HFFc6 (cell line): ENCODE measurements around the gene PTPRD. TPM values are rescaled to one million over a fixed set of nuclear protein-coding genes. Genes with fewer than 3 reads are reported as not detected.

Experiments used
- DNase-seq: peaks from one replicate; pipeline ENCODE4 v3.0.0-alpha.2; 2018
- H3K27ac Mint-ChIP-seq: 2 replicates; pipeline ENCODE4 v1.8.0; 2020; ENCODE audit warnings: mild to moderate bottlenecking, mixed read lengths
- H3K27me3 Mint-ChIP-seq: 2 replicates; pipeline ENCODE4 v1.8.0; 2021; ENCODE audit warnings: mild to moderate bottlenecking, moderate library complexity, mixed read lengths; ENCODE audit not compliant: insufficient read depth
- H3K36me3 Mint-ChIP-seq: 2 replicates; pipeline ENCODE4 v1.8.0; 2021; ENCODE audit warnings: low read depth, mixed read lengths
- H3K4me1 Mint-ChIP-seq: 2 replicates; pipeline ENCODE4 v1.8.0; 2020; ENCODE audit warnings: low read depth, mixed read lengths
- H3K4me3 Mint-ChIP-seq: 2 replicates; pipeline ENCODE4 v1.8.0; 2020; ENCODE audit warnings: mild to moderate bottlenecking, moderate library complexity, mixed read lengths
- H3K9me3 Mint-ChIP-seq: 2 replicates; pipeline ENCODE4 v1.8.0; 2020; ENCODE audit warnings: mild to moderate bottlenecking, mixed read lengths
- CTCF ChIP-seq: fragments of 200-600 bp; sonication (generic); IDR thresholded peaks from 2 replicates; pipeline ENCODE4 v1.5.0; 2021; ENCODE audit warnings: antibody characterized with exemption, mild to moderate bottlenecking
- total RNA-seq, 6 experiments: library from RNA; stranded (reverse); fragmentation: NEBNext Ultra II Directional; extraction: Animal tissue kit (Norgen Biotek cat#: 25700); gene quantifications; 2 replicates in 1 of 6; 3 replicates in 5 of 6; pipeline ENCODE4 v1.2.3, GENCODE V29; 2021

PTPRD gene
- total RNA-seq, 6 experiments from 2014 or later: not detected

DNA sequence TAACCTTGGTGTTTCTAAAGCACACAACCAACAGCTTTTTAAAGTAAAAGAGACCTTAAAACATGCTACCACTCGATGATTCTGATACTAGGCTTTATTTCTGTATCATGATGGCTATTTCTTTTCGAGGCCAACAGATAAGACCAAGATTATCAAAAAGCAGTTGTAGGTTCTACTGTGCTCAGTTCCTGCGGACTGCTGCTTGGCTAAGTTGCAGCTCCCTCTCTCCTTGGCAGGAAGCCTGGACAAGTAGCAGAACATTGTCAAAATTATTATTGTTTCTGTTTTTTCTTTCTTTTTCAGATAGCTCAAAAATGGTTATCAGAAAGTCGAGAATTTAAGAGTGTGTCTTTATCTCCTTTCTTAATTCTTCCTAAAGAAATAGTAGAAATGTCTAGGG is 607.6 kb downstream of the PTPRD start:
- no peak overlapping the region for H3K27ac Mint-ChIP-seq
- no peaks in the 10 kb centered on the region for H3K9me3 Mint-ChIP-seq
- DNase-seq: no peak
- TF ChIP-seq CTCF: no peak
- H3K36me3 Mint-ChIP-seq: no peaks in the 10 kb centered on the region
- no peaks in the 10 kb centered on the region; the same call in 1 of the 2 replicates for H3K27me3 Mint-ChIP-seq
- H3K4me1 Mint-ChIP-seq: no peaks in the 10 kb centered on the region
- H3K4me3 Mint-ChIP-seq: no peak overlapping the region

GRCh38 chr9:10003047-10003446 is 609.8 kb downstream of the PTPRD start:
- H3K4me3 Mint-ChIP-seq: no peak overlapping the region
- DNase-seq: no peak
- no peaks in the 10 kb centered on the region for H3K27me3 Mint-ChIP-seq
- H3K4me1 Mint-ChIP-seq: no peaks in the 10 kb centered on the region
- no peaks in the 10 kb centered on the region for H3K36me3 Mint-ChIP-seq
- TF ChIP-seq CTCF: no peak
- H3K27ac Mint-ChIP-seq: no peak overlapping the region
- no peaks in the 10 kb centered on the region; the same call in 1 of the 2 replicates for H3K9me3 Mint-ChIP-seq

DNA sequence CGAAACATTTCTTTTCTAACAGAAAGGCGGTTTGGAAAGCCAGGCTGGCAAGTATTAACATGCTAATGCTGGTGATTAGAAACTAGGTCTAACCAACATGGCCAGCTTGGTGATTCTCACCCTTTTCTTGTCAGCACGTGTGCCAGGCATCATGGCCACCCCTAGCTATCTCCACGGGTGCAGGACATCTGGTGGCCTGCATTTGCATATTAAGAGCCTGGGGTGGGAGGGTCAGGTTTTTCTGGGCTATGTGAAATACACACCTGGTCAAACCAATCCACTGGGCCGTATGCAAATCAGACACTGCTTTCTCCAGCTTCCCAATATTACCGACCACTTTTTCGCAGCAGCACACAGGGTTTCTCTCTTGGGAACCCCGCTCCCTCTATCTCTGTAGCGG is 612.1 kb downstream of the PTPRD start:
- Mint-ChIP-seq H3K4me3 (no peak overlapping the region), H3K36me3 (no peaks in the 10 kb centered on the region), H3K9me3 (peaks cover 5% of the 10 kb centered on the region; the same call in 1 of the 2 replicates), H3K4me1 (no peaks in the 10 kb centered on the region), H3K27ac (no peak overlapping the region), H3K27me3 (no peaks in the 10 kb centered on the region)
- TF ChIP-seq CTCF: no peak
- DNase-seq: no peak

DNA sequence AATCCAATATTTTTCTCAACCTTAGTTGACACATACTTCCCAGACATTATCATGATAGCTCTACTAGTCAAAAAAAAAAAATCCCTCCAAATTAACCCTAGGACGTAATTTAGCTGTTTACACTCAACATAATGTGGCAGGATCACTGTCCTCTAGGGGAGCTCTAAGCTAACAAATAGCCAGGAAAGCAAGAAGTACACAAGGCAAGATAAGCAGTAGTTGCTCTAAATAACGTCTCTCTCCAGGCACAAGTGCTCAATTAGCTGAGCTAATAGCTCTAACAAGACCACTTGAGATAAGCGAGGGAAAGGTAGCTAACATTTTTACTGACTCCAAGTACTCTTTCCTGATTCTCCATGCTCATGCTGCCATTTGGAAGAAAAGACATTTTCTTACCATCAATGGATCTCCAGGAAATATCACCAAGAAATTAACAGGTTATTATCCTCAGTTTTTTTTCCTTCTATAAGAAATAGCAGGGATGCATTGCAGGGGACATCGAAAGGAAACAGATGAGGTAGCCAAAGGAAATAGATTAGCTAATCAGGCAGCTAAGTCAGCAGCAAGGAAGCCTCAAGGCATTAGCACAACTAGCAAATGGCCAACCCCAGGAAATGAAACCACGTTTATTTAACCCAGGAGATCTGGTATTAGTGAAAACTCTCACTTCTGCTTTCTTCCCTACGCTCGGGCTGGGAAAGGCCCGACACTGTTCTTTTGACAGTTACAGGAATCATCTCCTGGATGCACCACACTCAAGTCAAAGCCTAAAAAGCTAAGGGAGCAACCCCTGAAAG is 614.1 kb downstream of the PTPRD start:
- no peak for DNase-seq
- Mint-ChIP-seq H3K27me3 (no peaks in the 10 kb centered on the region), H3K27ac (no peak overlapping the region), H3K4me3 (no peak overlapping the region), H3K36me3 (no peaks in the 10 kb centered on the region), H3K9me3 (peaks cover 5% of the 10 kb centered on the region; the same call in 1 of the 2 replicates), H3K4me1 (no peaks in the 10 kb centered on the region)
- peak; percentile 43; the same call in 1 of the 2 replicates for TF ChIP-seq CTCF

DNA sequence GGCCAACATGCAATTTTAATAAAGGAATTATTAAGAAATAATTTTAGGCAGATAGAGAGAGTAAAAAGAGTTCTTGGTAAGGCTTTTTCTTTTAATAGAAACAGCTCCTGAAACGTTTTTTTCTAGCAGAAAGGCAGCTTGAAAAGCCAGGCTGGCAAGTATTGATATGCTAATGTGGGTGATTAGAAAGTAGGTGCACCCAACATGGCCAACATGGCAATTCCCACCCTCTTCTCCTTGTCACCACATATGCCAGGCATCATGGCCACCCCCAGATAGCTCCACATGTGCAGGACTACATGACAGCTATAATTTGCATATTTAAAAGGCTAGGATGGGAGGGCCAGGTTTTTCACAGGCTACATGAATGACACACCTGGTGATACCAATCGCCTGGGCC is 615.2 kb downstream of the PTPRD start:
- Mint-ChIP-seq H3K4me1 (no peaks in the 10 kb centered on the region), H3K36me3 (no peaks in the 10 kb centered on the region), H3K4me3 (no peak overlapping the region), H3K27me3 (no peaks in the 10 kb centered on the region), H3K27ac (no peak overlapping the region), H3K9me3 (peaks cover 5% of the 10 kb centered on the region; the same call in 1 of the 2 replicates)
- no peak for TF ChIP-seq CTCF
- DNase-seq: no peak
